ENCODE measurements around the gene ROBO2.

- no peak for TF ChIP-seq CTCF (conservative IDR thresholded peaks at IDR 0.05)
- TF ChIP-seq ZFX (IDR thresholded peaks at IDR 0.05), result no peak
These were observed 283.7 kb downstream of the ROBO2 start for GRCh38 chr3:77323626-77324025.
